ENCODE measurements around the gene MPZ. TPM values are rescaled to one million over a fixed set of nuclear protein-coding genes. Genes with fewer than 3 reads are reported as not detected.

The MPZ gene
- polyA plus RNA-seq, 1 donor from 2014 or later: not detected

DNA sequence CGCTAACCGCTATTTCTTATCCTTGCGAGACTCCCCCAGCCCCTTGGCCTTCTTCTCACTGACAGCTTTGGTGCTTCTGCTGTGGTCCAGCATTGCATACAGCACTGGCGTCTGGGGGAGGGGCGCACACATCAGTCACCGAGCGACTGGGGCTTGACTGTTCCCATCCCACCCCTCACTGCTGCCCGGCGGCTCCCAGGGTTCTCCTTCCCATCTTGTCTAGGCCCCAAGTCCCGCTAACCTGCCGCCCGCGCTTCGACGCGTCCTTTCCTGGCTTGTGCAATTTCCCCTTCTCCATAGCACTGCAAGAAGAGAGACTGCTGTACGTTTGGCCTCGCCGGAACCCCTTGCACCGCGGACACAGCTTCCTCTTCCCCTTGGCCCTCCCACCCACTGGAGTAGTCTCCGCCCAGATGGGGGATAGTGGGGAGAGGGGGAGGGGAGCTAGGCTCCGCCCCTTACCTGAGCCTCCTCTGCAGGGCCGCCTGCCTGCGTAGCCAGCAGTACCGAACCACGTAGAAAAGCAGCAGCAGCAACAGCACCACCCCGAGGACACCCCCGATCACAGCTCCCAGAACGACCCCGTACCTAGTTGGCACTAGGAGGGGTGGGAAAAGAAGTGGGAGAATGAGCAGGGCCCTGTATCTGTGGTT lies 3.8 kb downstream of the MPZ start:
- Histone ChIP-seq H3K9ac (ENCODE audit: low read length) (peak overlapping the region; percentile 75), H3K9me2 (ENCODE audit: insufficient read depth, low read length) (no peaks in the 10 kb centered on the region), H3K4me2 (ENCODE audit: low read length) (no peak overlapping the region), H3F3A (ENCODE audit: insufficient read depth, low read length, poor library complexity, severe bottlenecking) (no peaks in the 10 kb centered on the region), H3K36me3 (ENCODE audit: insufficient read depth, low read length) (no peaks in the 10 kb centered on the region), H4K20me1 (ENCODE audit: insufficient read depth) (no peaks in the 10 kb centered on the region), H3K4me3 (ENCODE audit: low read length) (peak overlapping the region; percentile 70), H2AFZ (ENCODE audit: low read depth, low read length) (peak overlapping the region; percentile 15), H3K9me3 (ENCODE audit: low read length) (no peaks in the 10 kb centered on the region), H3K27me3 (ENCODE audit: insufficient read depth, low read depth, low read length) (no peaks in the 10 kb centered on the region), H3K79me2 (replicated peaks; ENCODE audit: insufficient read depth, low read length) (peaks cover 6% of the 10 kb centered on the region), H3K27ac (ENCODE audit: low read length) (peak overlapping the region; percentile 42)
- TF ChIP-seq MXI1 (conservative IDR thresholded peaks at IDR 0.05; ENCODE audit: poor library complexity, severe bottlenecking) (no peak), EP300 (conservative IDR thresholded peaks at IDR 0.05; ENCODE audit: poor library complexity, severe bottlenecking) (no peak), RAD21 (conservative IDR thresholded peaks at IDR 0.05) (peak; percentile 52), CTCF (IDR thresholded peaks at IDR 0.05; ENCODE audit: poor library complexity, severe bottlenecking) (peak; percentile 67), EZH2 (IDR thresholded peaks at IDR 0.05; ENCODE audit: borderline replicate concordance, insufficient read depth, low read length, poor library complexity, severe bottlenecking) (no peak), TAF1 (IDR thresholded peaks at IDR 0.05; ENCODE audit: low read depth) (no peak), SMC3 (conservative IDR thresholded peaks at IDR 0.05; ENCODE audit: poor library complexity) (peak; percentile 58), POLR2AphosphoS5 (IDR thresholded peaks at IDR 0.05) (peak; percentile 87)
- TF ChIP-seq, protein P1, sequence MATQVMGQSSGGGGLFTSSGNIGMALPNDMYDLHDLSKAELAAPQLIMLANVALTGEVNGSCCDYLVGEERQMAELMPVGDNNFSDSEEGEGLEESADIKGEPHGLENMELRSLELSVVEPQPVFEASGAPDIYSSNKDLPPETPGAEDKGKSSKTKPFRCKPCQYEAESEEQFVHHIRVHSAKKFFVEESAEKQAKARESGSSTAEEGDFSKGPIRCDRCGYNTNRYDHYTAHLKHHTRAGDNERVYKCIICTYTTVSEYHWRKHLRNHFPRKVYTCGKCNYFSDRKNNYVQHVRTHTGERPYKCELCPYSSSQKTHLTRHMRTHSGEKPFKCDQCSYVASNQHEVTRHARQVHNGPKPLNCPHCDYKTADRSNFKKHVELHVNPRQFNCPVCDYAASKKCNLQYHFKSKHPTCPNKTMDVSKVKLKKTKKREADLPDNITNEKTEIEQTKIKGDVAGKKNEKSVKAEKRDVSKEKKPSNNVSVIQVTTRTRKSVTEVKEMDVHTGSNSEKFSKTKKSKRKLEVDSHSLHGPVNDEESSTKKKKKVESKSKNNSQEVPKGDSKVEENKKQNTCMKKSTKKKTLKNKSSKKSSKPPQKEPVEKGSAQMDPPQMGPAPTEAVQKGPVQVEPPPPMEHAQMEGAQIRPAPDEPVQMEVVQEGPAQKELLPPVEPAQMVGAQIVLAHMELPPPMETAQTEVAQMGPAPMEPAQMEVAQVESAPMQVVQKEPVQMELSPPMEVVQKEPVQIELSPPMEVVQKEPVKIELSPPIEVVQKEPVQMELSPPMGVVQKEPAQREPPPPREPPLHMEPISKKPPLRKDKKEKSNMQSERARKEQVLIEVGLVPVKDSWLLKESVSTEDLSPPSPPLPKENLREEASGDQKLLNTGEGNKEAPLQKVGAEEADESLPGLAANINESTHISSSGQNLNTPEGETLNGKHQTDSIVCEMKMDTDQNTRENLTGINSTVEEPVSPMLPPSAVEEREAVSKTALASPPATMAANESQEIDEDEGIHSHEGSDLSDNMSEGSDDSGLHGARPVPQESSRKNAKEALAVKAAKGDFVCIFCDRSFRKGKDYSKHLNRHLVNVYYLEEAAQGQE (IDR thresholded peaks at IDR 0.05; ENCODE audit: borderline replicate concordance): no peak

DNA sequence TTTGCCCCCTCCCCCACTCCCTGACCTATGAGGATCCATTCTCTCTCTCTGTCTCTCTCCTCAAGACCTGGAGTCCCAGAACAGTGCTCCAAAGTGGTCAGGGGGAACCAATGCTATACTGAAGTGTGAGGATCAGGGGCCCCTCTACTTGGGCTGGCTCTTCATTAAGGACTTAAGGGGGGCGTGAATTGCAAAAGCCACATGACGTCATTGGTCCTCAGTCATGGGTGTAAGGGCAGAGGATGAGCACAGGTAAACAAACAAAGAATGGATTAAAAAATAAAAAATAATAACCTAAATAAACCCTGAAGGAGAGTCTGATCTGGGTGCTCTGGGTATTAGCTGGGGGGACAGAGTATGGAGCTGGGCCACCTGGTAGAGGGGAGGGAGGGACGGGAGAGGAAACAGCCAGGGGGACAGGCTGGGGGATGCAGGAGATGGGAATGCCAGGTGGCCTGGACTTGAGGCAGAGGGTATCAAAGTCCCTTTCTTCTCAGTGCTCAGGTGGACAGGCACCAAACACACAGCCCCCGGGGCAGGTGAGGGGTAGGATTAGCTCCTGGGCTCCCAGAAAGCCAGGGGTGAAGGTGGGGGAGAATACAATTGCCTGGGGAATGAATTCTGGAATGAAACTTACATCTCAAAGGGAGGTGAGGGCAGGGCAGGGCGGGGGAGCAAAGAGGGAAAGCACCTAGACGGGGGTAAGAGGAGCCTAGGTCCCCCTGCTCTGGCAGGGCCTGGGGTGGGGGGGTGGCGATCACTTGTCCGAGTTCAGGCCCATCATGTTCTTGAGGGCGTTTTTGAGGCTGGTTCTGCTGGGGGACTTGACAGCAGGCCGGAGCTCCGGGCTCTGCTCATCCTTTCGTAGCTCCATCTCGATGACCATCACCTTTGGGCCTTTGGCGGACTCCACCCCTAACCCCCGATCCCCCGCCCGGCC lies 4.6 kb downstream of the MPZ start:
- no peaks in the 10 kb centered on the region for H3K27me3 ChIP-seq (ENCODE audit: insufficient read depth, low read depth, low read length)
- H3K36me3 ChIP-seq (ENCODE audit: insufficient read depth, low read length): no peaks in the 10 kb centered on the region
- TF ChIP-seq POLR2AphosphoS5 (IDR thresholded peaks at IDR 0.05): no peak
- peak overlapping the region; percentile 42 for H3K27ac ChIP-seq (ENCODE audit: low read length)
- no peaks in the 10 kb centered on the region for H3K9me2 ChIP-seq (ENCODE audit: insufficient read depth, low read length)
- H3K79me2 ChIP-seq (replicated peaks; ENCODE audit: insufficient read depth, low read length): peaks cover 6% of the 10 kb centered on the region
- no peaks in the 10 kb centered on the region for H4K20me1 ChIP-seq (ENCODE audit: insufficient read depth)
- H3K9me3 ChIP-seq (ENCODE audit: low read length): no peaks in the 10 kb centered on the region
- peak overlapping the region; percentile 70 for H3K4me3 ChIP-seq (ENCODE audit: low read length)
- no peaks in the 10 kb centered on the region for H3F3A ChIP-seq (ENCODE audit: insufficient read depth, low read length, poor library complexity, severe bottlenecking)
- peak overlapping the region; percentile 75 for H3K9ac ChIP-seq (ENCODE audit: low read length)
- H3K4me2 ChIP-seq (ENCODE audit: low read length): peak overlapping the region; percentile 62
- H2AFZ ChIP-seq (ENCODE audit: low read depth, low read length): peak overlapping the region; percentile 15
